B cell (primary cell): Measurements from ENCODE around the gene IQGAP1. TPM values are rescaled to one million over a fixed set of nuclear protein-coding genes. Genes with fewer than 3 reads are reported as not detected.

Source experiments
- ATAC-seq: fragments of 200-7000 bp; cut with Tn5 transposase; one replicate; pipeline ENCODE4 v1.10.0; 2021; ENCODE audit warnings: low read depth, mild to moderate bottlenecking, moderate number of reproducible peaks, moderate library complexity
- CTCF ChIA-PET: fragments of 350-600 bp; sonication (Branson Sonifier 250); formaldehyde crosslinking; loops from one replicate; lab custom pipeline; 2021; ENCODE audit warnings: antibody characterized with exemption, inconsistent platforms; lab: Charles Lee
- POLR2A ChIA-PET: fragments of 350-600 bp; sonication (Branson Sonifier 250); formaldehyde crosslinking; loops from one replicate; lab custom pipeline; 2021; ENCODE audit warnings: antibody characterized with exemption; lab: Charles Lee
- DNase-seq: peaks from one replicate; pipeline ENCODE4 v3.0.0; 2013
- H2AFZ ChIP-seq: 2 replicates; pipeline ENCODE4 v1.6.1; 2012; ENCODE audit warnings: mild to moderate bottlenecking, low read depth, low read length; ENCODE audit not compliant: insufficient read depth, poor library complexity, severe bottlenecking
- H3K27ac ChIP-seq, 2 donors: 1 replicate in 1 of 2; 2 replicates in 1 of 2; pipeline ENCODE4 v1.5.1; 2012 to 2013; ENCODE audit warnings: low read length in 2 of 2, mild to moderate bottlenecking in 2 of 2, moderate library complexity in 1 of 2
- H3K27me3 ChIP-seq, 4 experiments: fragments of 200-600 bp in 1 of 4; sonication (generic) in 1 of 4; replicated peaks in 1 of 4; 1 replicate in 2 of 4; 2 replicates in 2 of 4; pipeline versions ENCODE4 v1.6.1 to v1.7.0; 2013 to 2016; ENCODE audit warnings: low read length in 3 of 4, mild to moderate bottlenecking in 2 of 4, mixed read lengths in 1 of 4, moderate library complexity in 1 of 4; ENCODE audit not compliant: insufficient read depth in 4 of 4, control insufficient read depth in 3 of 4; ENCODE audit errors: control extremely low read depth in 1 of 4
- H3K36me3 ChIP-seq, 2 experiments: replicated peaks in 1 of 2; 1 replicate in 1 of 2; 2 replicates in 1 of 2; pipeline versions ENCODE4 v1.6.1 to v1.7.1; 2013; ENCODE audit warnings: low read length in 1 of 2; ENCODE audit not compliant: insufficient read depth in 2 of 2, control insufficient read depth in 1 of 2; ENCODE audit errors: control extremely low read depth in 1 of 2, extremely low read depth in 1 of 2
- H3K4me1 ChIP-seq, 2 donors: fragments of 200-600 bp in 1 of 2; sonication (generic) in 1 of 2; 1 replicate in 1 of 2; 2 replicates in 1 of 2; pipeline versions ENCODE4 v1.5.1 to v1.6.1; 2013 to 2017; ENCODE audit warnings: low read length in 2 of 2; ENCODE audit not compliant: control insufficient read depth in 2 of 2, insufficient read depth in 2 of 2
- H3K4me2 ChIP-seq: replicated peaks from 2 replicates; pipeline ENCODE3; 2012; ENCODE audit warnings: mild to moderate bottlenecking, low read depth, low read length; ENCODE audit not compliant: poor library complexity, severe bottlenecking
- H3K4me3 ChIP-seq, 5 experiments: fragments of 200-600 bp in 1 of 5; sonication (generic) in 1 of 5; 1 replicate in 3 of 5; 2 replicates in 2 of 5; pipeline versions ENCODE4 v1.5.1 to v1.7.0; 2011 to 2016; ENCODE audit warnings: low read length in 4 of 5, mild to moderate bottlenecking in 4 of 5, low read depth in 2 of 5, control low read depth in 1 of 5, moderate library complexity in 1 of 5; ENCODE audit not compliant: insufficient read depth in 1 of 5; ENCODE audit errors: control extremely low read depth in 1 of 5, extremely low read depth in 1 of 5
- H3K79me2 ChIP-seq: fragments of 200-600 bp; sonication (generic); one replicate; pipeline ENCODE4 v1.6.0; 2016; ENCODE audit warnings: low read length; ENCODE audit not compliant: control insufficient read depth, insufficient read depth
- H3K9ac ChIP-seq: fragments of 200-600 bp; sonication (generic); 2 replicates; pipeline ENCODE4 v1.6.1; 2017; ENCODE audit warnings: mild to moderate bottlenecking, low read length, moderate library complexity
- H3K9me3 ChIP-seq, 3 donors: one replicate each; pipeline versions ENCODE4 v1.6.1 to v1.7.1; 2013; ENCODE audit warnings: low read length in 2 of 3; ENCODE audit not compliant: control insufficient read depth in 2 of 3, insufficient read depth in 1 of 3; ENCODE audit errors: control extremely low read depth in 1 of 3
- H4K20me1 ChIP-seq: 2 replicates; pipeline ENCODE4 v1.6.0; 2012; ENCODE audit warnings: mild to moderate bottlenecking, low read length; ENCODE audit not compliant: insufficient read depth, control insufficient read depth, poor library complexity, severe bottlenecking
- H3K27ac Mint-ChIP-seq: one replicate; pipeline ENCODE4 v1.8.0; 2021; ENCODE audit warnings: mixed read lengths
- H3K27me3 Mint-ChIP-seq: one replicate; pipeline ENCODE4 v1.8.0; 2021; ENCODE audit warnings: mixed read lengths
- H3K4me1 Mint-ChIP-seq: one replicate; pipeline ENCODE4 v1.8.0; 2021; ENCODE audit warnings: mixed read lengths
- H3K4me3 Mint-ChIP-seq: one replicate; pipeline ENCODE4 v1.8.0; 2021; ENCODE audit warnings: mixed read lengths
- H3K9me3 Mint-ChIP-seq: one replicate; pipeline ENCODE4 v1.8.0; 2022; ENCODE audit warnings: mixed read lengths; ENCODE audit not compliant: insufficient read depth
- EZH2 ChIP-seq: IDR thresholded peaks from 2 replicates; pipeline ENCODE4 v1.6.1; 2012; ENCODE audit warnings: borderline replicate concordance, low read depth, mild to moderate bottlenecking, moderate library complexity, low read length; ENCODE audit not compliant: insufficient read depth, poor library complexity, severe bottlenecking
- WGBS: methylation state at CpG from one replicate; pipeline ENCODE4 v1.1.5; 2013; ENCODE audit warnings: missing lambda C conversion rate; ENCODE audit not compliant: insufficient coverage; 5-methylcytosine and 5-hydroxymethylcytosine counted together
- intact Hi-C: fragments of 100-400 bp; cut with micrococcal nuclease; formaldehyde crosslinking; loops from one replicate; pipeline ENCODE4 v1.10.0; 2022
- polyA plus RNA-seq: library from polyadenylated mRNA; depleted of rRNA; stranded (reverse); fragments of >200 nt; gene quantifications from 2 replicates; pipeline ENCODE4 v1.2.3, GENCODE V29; 2012
- total RNA-seq, 2 donors: library from RNA; stranded (reverse); fragments of 120-200 nt in 1 of 2; gene quantifications; 1 replicate in 1 of 2; 2 replicates in 1 of 2; pipeline versions ENCODE4 v1.2.3 to v1.2.4, GENCODE V29; 2013 to 2022
- TF ChIP-seq, protein P1 (sequence below): fragments of 200-600 bp; IDR thresholded peaks from one replicate; pipeline ENCODE4 v1.8.0; 2022; ENCODE audit warnings: antibody characterized with exemption, mild to moderate bottlenecking

The IQGAP1 gene
- total and polyA plus RNA-seq, 2 donors (not counting 1 experiment from before 2014, with no cell fraction given) = 49.7 to 216 TPM

DNA sequence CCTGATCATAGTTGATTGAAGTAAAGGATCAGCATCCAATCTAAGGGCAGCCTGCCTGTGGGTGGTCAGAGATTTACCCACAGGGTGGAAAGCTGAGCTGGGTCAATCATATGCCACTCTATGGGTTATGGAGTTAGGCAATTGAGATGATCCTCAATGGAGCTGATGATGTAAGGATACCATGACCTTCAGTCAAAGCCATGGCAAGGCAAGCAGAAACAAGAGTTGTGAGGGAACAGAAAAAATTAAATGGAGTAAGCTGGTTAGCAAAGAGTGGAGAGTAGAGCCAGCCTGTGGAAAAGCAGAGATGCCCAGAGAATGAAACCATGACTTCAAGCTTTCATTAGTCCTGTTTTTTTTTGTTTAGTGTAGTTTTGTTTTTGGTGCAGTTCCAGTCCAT is 5.7 kb upstream of the IQGAP1 start:
- DNase-seq (no peak), ATAC-seq (no peak)
- H3K9ac ChIP-seq = no peak overlapping the region
- H4K20me1 ChIP-seq = no peaks in the 10 kb centered on the region
- no peak overlapping the region for H3K4me2 ChIP-seq
- peaks cover 4 to 5% of the 10 kb centered on the region in 2 donors for H3K4me1 ChIP-seq
- TF ChIP-seq, protein P1, sequence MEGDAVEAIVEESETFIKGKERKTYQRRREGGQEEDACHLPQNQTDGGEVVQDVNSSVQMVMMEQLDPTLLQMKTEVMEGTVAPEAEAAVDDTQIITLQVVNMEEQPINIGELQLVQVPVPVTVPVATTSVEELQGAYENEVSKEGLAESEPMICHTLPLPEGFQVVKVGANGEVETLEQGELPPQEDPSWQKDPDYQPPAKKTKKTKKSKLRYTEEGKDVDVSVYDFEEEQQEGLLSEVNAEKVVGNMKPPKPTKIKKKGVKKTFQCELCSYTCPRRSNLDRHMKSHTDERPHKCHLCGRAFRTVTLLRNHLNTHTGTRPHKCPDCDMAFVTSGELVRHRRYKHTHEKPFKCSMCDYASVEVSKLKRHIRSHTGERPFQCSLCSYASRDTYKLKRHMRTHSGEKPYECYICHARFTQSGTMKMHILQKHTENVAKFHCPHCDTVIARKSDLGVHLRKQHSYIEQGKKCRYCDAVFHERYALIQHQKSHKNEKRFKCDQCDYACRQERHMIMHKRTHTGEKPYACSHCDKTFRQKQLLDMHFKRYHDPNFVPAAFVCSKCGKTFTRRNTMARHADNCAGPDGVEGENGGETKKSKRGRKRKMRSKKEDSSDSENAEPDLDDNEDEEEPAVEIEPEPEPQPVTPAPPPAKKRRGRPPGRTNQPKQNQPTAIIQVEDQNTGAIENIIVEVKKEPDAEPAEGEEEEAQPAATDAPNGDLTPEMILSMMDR = no peak
- no peak for TF ChIP-seq EZH2
- no peak overlapping the region for H3K4me3 Mint-ChIP-seq
- peaks cover 0 to 17% (median 16%) of the 10 kb centered on the region in 3 donors for H3K9me3 ChIP-seq
- peaks cover 10% of the 10 kb centered on the region for H3K4me1 Mint-ChIP-seq
- no peaks in the 10 kb centered on the region for H3K27me3 ChIP-seq
- H2AFZ ChIP-seq = no peak overlapping the region
- intact Hi-C loops = loop anchor here (10.0 kb wide), 2 partner anchors 52 to 212 kb away; no protein-coding TSS in a partner anchor
- no peak overlapping the region for H3K27ac ChIP-seq
- CTCF ChIA-PET = interaction anchor here (0.8 to 1.9 kb wide), 6 partner anchors 8 to 99 kb away, joined by 3 to 5 read pairs (median 4); no protein-coding TSS in a partner anchor
- H3K36me3 ChIP-seq = no peaks in the 10 kb centered on the region
- peaks cover 7% of the 10 kb centered on the region for H3K9me3 Mint-ChIP-seq
- H3K79me2 ChIP-seq = no peaks in the 10 kb centered on the region
- H3K27me3 Mint-ChIP-seq = no peaks in the 10 kb centered on the region
- H3K27ac Mint-ChIP-seq = no peak overlapping the region
- no peak overlapping the region for H3K4me3 ChIP-seq
- POLR2A ChIA-PET = no interaction called here

DNA sequence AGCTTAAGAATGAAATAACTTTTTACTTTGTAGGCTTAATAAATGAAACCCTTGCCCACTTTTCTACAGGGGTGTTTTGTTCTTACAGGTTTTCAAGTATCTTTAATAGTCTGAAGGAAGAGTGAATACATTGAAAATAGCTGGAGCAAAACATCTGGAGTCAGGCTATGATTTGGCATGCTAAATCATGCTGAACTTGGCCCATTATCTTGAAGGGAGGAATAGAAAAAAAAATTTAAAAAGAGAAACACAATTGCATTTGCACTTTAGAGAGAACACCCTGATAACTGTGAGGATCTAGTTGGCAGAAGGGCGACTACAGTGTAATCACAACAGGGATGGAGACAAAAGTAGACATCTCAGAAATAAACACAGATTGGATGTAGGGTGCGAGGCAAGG is 1.8 kb upstream of the IQGAP1 start:
- Histone ChIP-seq H3K27me3 (no peaks in the 10 kb centered on the region), H3K9me3 (no peaks in the 10 kb centered on the region), H4K20me1 (peaks cover 26% of the 10 kb centered on the region), H2AFZ (no peak overlapping the region), H3K4me2 (no peak overlapping the region), H3K27ac (no peak overlapping the region), H3K4me3 (no peak overlapping the region), H3K9ac (no peak overlapping the region), H3K36me3 (peaks cover 0 to under 1% of the 10 kb centered on the region in 2 experiments), H3K79me2 (peaks cover 30% of the 10 kb centered on the region), H3K4me1 (peaks cover 18 to 22% of the 10 kb centered on the region in 2 donors)
- ChIA-PET POLR2A (no interaction called here), CTCF (interaction anchor here (0.7 kb wide), 1 partner anchor 57 kb away, joined by 3 read pairs; no protein-coding TSS in a partner anchor)
- intact Hi-C loops = loop anchor here (10.0 kb wide), 2 partner anchors 49 to 209 kb away; no protein-coding TSS in a partner anchor
- 100% methylated on average over 2 of the region's 2 CpGs for WGBS
- no peaks in the 10 kb centered on the region for H3K9me3 Mint-ChIP-seq
- ATAC-seq (no peak), DNase-seq (no peak)
- no peaks in the 10 kb centered on the region for H3K27me3 Mint-ChIP-seq
- H3K27ac Mint-ChIP-seq = no peak overlapping the region
- TF ChIP-seq, protein P1 = no peak
- no peak for TF ChIP-seq EZH2
- H3K4me3 Mint-ChIP-seq = peak overlapping the region; percentile 40
- peaks cover 31% of the 10 kb centered on the region for H3K4me1 Mint-ChIP-seq
